Ascending aorta (tissue), 2 donors: ENCODE measurements around the gene FAM53A. TPM values are rescaled to one million over a fixed set of nuclear protein-coding genes. Genes with fewer than 3 reads are reported as not detected.

Experiments
- DNase-seq, 2 donors: peaks; one replicate each; pipeline ENCODE4 v3.0.0-alpha.2; 2019; ENCODE audit warnings: low spot score in 2 of 2
- H3K27ac ChIP-seq, 2 donors: fragments of 200-600 bp; sonication (generic); one replicate each; pipeline ENCODE4 v1.5.1; 2016 to 2017; ENCODE audit warnings: mild to moderate bottlenecking in 1 of 2
- H3K27me3 ChIP-seq: fragments of 200-600 bp; sonication (generic); one replicate; pipeline ENCODE4 v1.5.1; 2017
- H3K36me3 ChIP-seq, 2 donors: fragments of 200-600 bp; sonication (generic); one replicate each; pipeline ENCODE4 v1.5.1; 2016
- H3K4me1 ChIP-seq, 2 donors: fragments of 200-600 bp; sonication (generic); one replicate each; pipeline ENCODE4 v1.5.1; 2016 to 2017; ENCODE audit warnings: mild to moderate bottlenecking in 1 of 2
- H3K4me3 ChIP-seq, 2 donors: fragments of 200-600 bp; sonication (generic); one replicate each; pipeline ENCODE4 v1.5.1; 2016 to 2017; ENCODE audit warnings: mild to moderate bottlenecking in 1 of 2
- H3K9me3 ChIP-seq, 2 donors: fragments of 200-600 bp; sonication (generic); one replicate each; pipeline ENCODE4 v1.5.1; 2016
- CTCF ChIP-seq, 3 experiments: fragments of 200-600 bp in 2 of 3; fragments of 450-650 bp in 1 of 3; sonication (generic) in 2 of 3; IDR thresholded peaks; one replicate each; pipeline ENCODE4 v1.5.1; 2016 to 2019; ENCODE audit warnings: antibody characterized with exemption in 3 of 3, mild to moderate bottlenecking in 1 of 3, moderate library complexity in 1 of 3
- intact Hi-C: fragments of 100-400 bp; cut with DNase I; formaldehyde crosslinking; loops from one replicate; pipeline ENCODE4 v1.15.1; 2023
- total RNA-seq: library from RNA; depleted of rRNA; stranded (reverse); fragments of >200 nt; gene quantifications from one replicate; pipeline ENCODE4 v1.1.0, GENCODE V29; 2016

FAM53A gene
- total RNA-seq, 1 donor from 2014 or later = not detected

GRCh38 chr4:1604706-1605205, 79.4 kb downstream of the FAM53A start:
- Histone ChIP-seq H3K4me3 (no peak overlapping the region), H3K4me1 (no peaks in the 10 kb centered on the region), H3K9me3 (no peaks in the 10 kb centered on the region), H3K27me3 (no peaks in the 10 kb centered on the region), H3K36me3 (no peaks in the 10 kb centered on the region), H3K27ac (no peak overlapping the region)
- TF ChIP-seq CTCF (IDR thresholded peaks at IDR 0.05) = no peak
- DNase-seq = no peak
- intact Hi-C loops = no loop called here

GRCh38 chr4:1604181-1604705, 79.9 kb downstream of the FAM53A start:
- Histone ChIP-seq H3K4me3 (no peak overlapping the region), H3K4me1 (no peaks in the 10 kb centered on the region), H3K36me3 (no peaks in the 10 kb centered on the region), H3K27ac (no peak overlapping the region), H3K27me3 (no peaks in the 10 kb centered on the region), H3K9me3 (no peaks in the 10 kb centered on the region)
- no peak for DNase-seq
- no peak for TF ChIP-seq CTCF (IDR thresholded peaks at IDR 0.05)
- intact Hi-C loops = no loop called here

- H3K27ac ChIP-seq = no peak overlapping the region
- no peaks in the 10 kb centered on the region for H3K36me3 ChIP-seq
- intact Hi-C loops = no loop called here
- DNase-seq = no peak
- no peak overlapping the region for H3K4me3 ChIP-seq
- TF ChIP-seq CTCF (IDR thresholded peaks at IDR 0.05) = no peak
- H3K27me3 ChIP-seq = no peaks in the 10 kb centered on the region
- no peaks in the 10 kb centered on the region for H3K9me3 ChIP-seq
- no peaks in the 10 kb centered on the region for H3K4me1 ChIP-seq
These were observed 80.5 kb downstream of the FAM53A start for GRCh38 chr4:1603413-1604135.

DNA sequence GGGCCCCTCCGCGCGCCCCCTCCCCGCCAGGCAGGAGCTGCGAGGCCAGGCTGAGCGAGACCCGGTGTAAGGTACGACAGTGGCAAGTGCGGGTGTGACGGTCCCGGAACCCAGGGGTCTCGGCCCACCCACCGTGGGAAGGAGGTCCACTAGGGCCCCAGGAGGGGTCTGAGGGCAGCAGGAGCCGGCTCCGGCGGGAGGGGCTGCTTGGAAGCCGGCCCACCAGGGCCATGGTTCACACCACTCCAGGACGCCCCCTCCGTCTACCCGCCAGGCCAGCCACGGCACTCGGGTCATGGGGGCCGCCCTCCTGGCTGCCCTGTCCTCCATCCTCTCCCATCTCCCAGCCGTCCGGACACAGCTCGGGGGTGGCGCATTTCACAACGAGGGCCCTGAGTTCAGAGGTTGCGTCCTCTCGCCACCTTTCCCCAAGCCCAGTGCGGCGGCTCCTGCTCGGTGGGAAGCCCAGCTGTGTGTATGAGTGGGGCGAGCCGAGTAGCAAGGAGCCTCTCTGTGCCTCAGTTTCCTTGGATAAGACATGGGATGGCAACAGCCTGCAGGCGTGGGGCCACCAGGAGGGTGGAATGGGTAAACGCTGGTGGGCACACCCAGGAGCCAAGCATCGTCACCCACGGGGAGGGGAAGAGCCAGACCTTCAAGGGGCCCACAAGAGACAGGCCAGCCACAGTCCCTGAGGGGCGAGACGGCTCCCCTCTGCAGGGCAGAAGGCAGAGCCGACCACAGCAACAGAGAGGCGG, 81.3 kb downstream of the FAM53A start:
- H3K27me3 ChIP-seq = no peaks in the 10 kb centered on the region
- DNase-seq = no peak
- H3K9me3 ChIP-seq = no peaks in the 10 kb centered on the region
- no peak for TF ChIP-seq CTCF (IDR thresholded peaks at IDR 0.05)
- no peaks in the 10 kb centered on the region for H3K4me1 ChIP-seq
- intact Hi-C loops = no loop called here
- H3K27ac ChIP-seq = no peak overlapping the region
- H3K4me3 ChIP-seq = no peak overlapping the region
- H3K36me3 ChIP-seq = no peaks in the 10 kb centered on the region

- no peaks in the 10 kb centered on the region for H3K9me3 ChIP-seq
- H3K4me1 ChIP-seq = no peaks in the 10 kb centered on the region
- no peak overlapping the region for H3K4me3 ChIP-seq
- no peaks in the 10 kb centered on the region for H3K36me3 ChIP-seq
- no peak overlapping the region for H3K27ac ChIP-seq
- no peak for DNase-seq
- H3K27me3 ChIP-seq = no peaks in the 10 kb centered on the region
- TF ChIP-seq CTCF (IDR thresholded peaks at IDR 0.05) = no peak
- intact Hi-C loops = no loop called here
These were observed 82.1 kb downstream of the FAM53A start for GRCh38 chr4:1601852-1602654.
